GM23338 (cell line): ENCODE measurements around the gene CUX1. TPM values are rescaled to one million over a fixed set of nuclear protein-coding genes. Genes with fewer than 3 reads are reported as not detected.
A peak's percentile ranks its signal among the peaks of the same experiment; 100 is the strongest.

ENCODE experiments used
- ATAC-seq: fragments of 200-7000 bp; cut with Tn5 transposase; 3 replicates; pipeline ENCODE4 v1.9.1; 2020
- DNase-seq: peaks from one replicate; pipeline ENCODE4 v3.0.0-alpha.2; 2015; ENCODE audit warnings: low spot score
- H2AFZ ChIP-seq: fragments of 200-600 bp; sonication (generic); 2 replicates; pipeline ENCODE4 v1.8.0; 2016; ENCODE audit warnings: antibody characterized with exemption, mild to moderate bottlenecking, moderate library complexity
- H3F3A ChIP-seq: fragments of 200-600 bp; sonication (generic); replicated peaks from 2 replicates; pipeline ENCODE4 v1.8.0; 2017; ENCODE audit warnings: antibody characterized with exemption, mixed run types, low read depth
- H3K27ac ChIP-seq: fragments of 200-600 bp; sonication (generic); 2 replicates; pipeline ENCODE4 v1.6.1; 2016; ENCODE audit warnings: low read depth
- H3K27me3 ChIP-seq: fragments of 200-600 bp; sonication (generic); 2 replicates; pipeline ENCODE4 v1.8.0; 2016; ENCODE audit warnings: mild to moderate bottlenecking, mixed run types, moderate library complexity; ENCODE audit not compliant: insufficient read depth
- H3K36me3 ChIP-seq: fragments of 200-600 bp; sonication (generic); 2 replicates; pipeline ENCODE4 v1.8.0; 2016; ENCODE audit warnings: mild to moderate bottlenecking; ENCODE audit not compliant: insufficient read depth
- H3K4me1 ChIP-seq: fragments of 200-600 bp; sonication (generic); 2 replicates; pipeline ENCODE4 v1.8.0; 2016; ENCODE audit warnings: mild to moderate bottlenecking, moderate library complexity; ENCODE audit not compliant: insufficient read depth
- H3K4me2 ChIP-seq: fragments of 200-600 bp; sonication (generic); 2 replicates; pipeline ENCODE4 v1.7.1; 2017; ENCODE audit warnings: mixed run types
- H3K4me3 ChIP-seq: fragments of 200-600 bp; sonication (generic); 2 replicates; pipeline ENCODE4 v1.6.1; 2016; ENCODE audit warnings: mixed run types
- H3K79me2 ChIP-seq: fragments of 200-600 bp; sonication (generic); replicated peaks from 2 replicates; pipeline ENCODE4 v1.8.0; 2017; ENCODE audit warnings: mild to moderate bottlenecking; ENCODE audit not compliant: insufficient read depth
- H3K9me2 ChIP-seq: fragments of 200-600 bp; sonication (generic); 2 replicates; pipeline ENCODE4 v1.8.0; 2017; ENCODE audit not compliant: insufficient read depth
- H4K20me1 ChIP-seq: fragments of 200-600 bp; sonication (generic); replicated peaks from 2 replicates; pipeline ENCODE4 v1.8.0; 2017; ENCODE audit warnings: mild to moderate bottlenecking; ENCODE audit not compliant: insufficient read depth
- H3K27ac Mint-ChIP-seq: 2 replicates; pipeline ENCODE4 v1.8.0; 2020; ENCODE audit warnings: inconsistent platforms, mild to moderate bottlenecking, moderate library complexity, mixed read lengths
- H3K27me3 Mint-ChIP-seq: 3 replicates; pipeline ENCODE4 v1.8.0; 2022; ENCODE audit warnings: low read depth, mild to moderate bottlenecking, moderate library complexity, mixed read lengths, inconsistent platforms; ENCODE audit not compliant: insufficient read depth, poor library complexity
- H3K36me3 Mint-ChIP-seq: 3 replicates; pipeline ENCODE4 v1.8.0; 2021; ENCODE audit warnings: low read depth, mild to moderate bottlenecking, inconsistent platforms, moderate library complexity, mixed read lengths
- H3K4me1 Mint-ChIP-seq: 3 replicates; pipeline ENCODE4 v1.8.0; 2020; ENCODE audit warnings: mild to moderate bottlenecking, inconsistent platforms, mixed read lengths
- H3K4me3 Mint-ChIP-seq: 3 replicates; pipeline ENCODE4 v1.8.0; 2021; ENCODE audit warnings: moderate library complexity, mild to moderate bottlenecking, inconsistent platforms, mixed read lengths
- H3K9me3 Mint-ChIP-seq: 3 replicates; pipeline ENCODE4 v1.8.0; 2020; ENCODE audit warnings: moderate library complexity, mild to moderate bottlenecking, inconsistent platforms, mixed read lengths
- CREB1 ChIP-seq: fragments of 250-450 bp; sonication (Bioruptor Pico); IDR thresholded peaks from 2 replicates; pipeline ENCODE4 v1.5.0; 2020; ENCODE audit warnings: low read depth, mild to moderate bottlenecking, moderate library complexity
- EZH2 ChIP-seq: fragments of 200-600 bp; sonication (generic); IDR thresholded peaks from one replicate; pipeline ENCODE4 v1.8.0; 2017; ENCODE audit warnings: antibody characterized with exemption, mild to moderate bottlenecking, low read depth; ENCODE audit not compliant: unreplicated experiment
- EZH2phosphoT487 ChIP-seq: fragments of 200-600 bp; sonication (generic); IDR thresholded peaks from one replicate; pipeline ENCODE4 v1.8.1; 2018; ENCODE audit warnings: antibody characterized with exemption; ENCODE audit not compliant: unreplicated experiment
- JUNB ChIP-seq: IDR thresholded peaks from one replicate; pipeline ENCODE4 v1.6.1; 2016; ENCODE audit warnings: antibody characterized with exemption; ENCODE audit not compliant: unreplicated experiment
- NANOG ChIP-seq: IDR thresholded peaks from 2 replicates; pipeline ENCODE4 v1.6.1; 2016; ENCODE audit warnings: antibody characterized with exemption, borderline replicate concordance
- STAT1 ChIP-seq: IDR thresholded peaks from one replicate; pipeline ENCODE4 v1.6.1; 2016; ENCODE audit warnings: antibody characterized with exemption; ENCODE audit not compliant: unreplicated experiment
- ZNF114 ChIP-seq: fragments of 250-450 bp; sonication (Bioruptor Pico); IDR thresholded peaks from 2 replicates; pipeline ENCODE4 v1.5.0; 2020; ENCODE audit warnings: mild to moderate bottlenecking, moderate library complexity
- ZNF331 ChIP-seq: fragments of 250-450 bp; sonication (Bioruptor Pico); IDR thresholded peaks from 2 replicates; pipeline ENCODE4 v1.5.0; 2020; ENCODE audit warnings: low read depth, mild to moderate bottlenecking, moderate library complexity
- polyA plus RNA-seq: library from polyadenylated mRNA; unstranded; fragments of >200 nt; fragmentation: Nextera tagmentation; extraction: Ambion mirVana; gene quantifications from 2 replicates; pipeline ENCODE4 v1.2.1, GENCODE V29; 2016
- total RNA-seq: library from RNA; depleted of rRNA; stranded (reverse); fragments of >200 nt; shearing (Covaris generic); gene quantifications from 2 replicates; pipeline ENCODE4 v1.2.3, GENCODE V29; 2014
- TF ChIP-seq, protein P1 (sequence below), 2 experiments: fragments of 200-600 bp in 1 of 2; sonication (generic) in 1 of 2; conservative IDR thresholded peaks; 2 replicates each; pipeline versions ENCODE4 v1.5.1 to v1.6.1; 2016 to 2017; ENCODE audit warnings: antibody characterized with exemption in 2 of 2, low read depth in 2 of 2, mild to moderate bottlenecking in 2 of 2, moderate library complexity in 1 of 2
- TF ChIP-seq, protein P2 (sequence below): IDR thresholded peaks from one replicate; pipeline ENCODE4 v1.6.1; 2018; ENCODE audit warnings: antibody characterized with exemption; ENCODE audit not compliant: unreplicated experiment
- TF ChIP-seq, protein P3 (sequence below): IDR thresholded peaks from 2 replicates; pipeline ENCODE4 v1.6.1; 2016; ENCODE audit warnings: antibody characterized with exemption

Gene CUX1
- total and polyA plus RNA-seq, 2 experiments from 2014 or later: 49.9 to 64.0 TPM

DNA sequence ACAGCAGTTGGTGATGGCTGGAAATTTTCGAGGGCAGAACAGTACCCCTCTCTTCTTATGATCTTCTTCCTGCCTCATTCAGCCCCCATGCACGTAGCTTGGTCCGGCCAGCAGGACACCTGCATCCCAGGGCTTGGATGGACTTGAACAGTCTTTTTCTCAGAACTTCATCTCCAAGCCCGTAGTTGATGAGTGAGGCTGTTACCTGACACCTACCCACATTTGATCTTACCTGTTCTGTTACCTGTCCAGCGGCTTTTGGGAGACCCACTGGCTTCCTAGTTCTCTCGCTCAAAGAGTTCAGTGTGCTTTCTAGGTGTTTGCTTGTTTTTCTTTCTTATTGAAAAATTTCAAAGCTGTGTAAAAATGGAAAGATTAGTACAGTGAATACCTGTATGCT, 212.2 kb downstream of the CUX1 start:
- Mint-ChIP-seq H3K4me1 (peaks cover 16% of the 10 kb centered on the region), H3K27ac (no peak overlapping the region), H3K27me3 (peaks cover 4% of the 10 kb centered on the region), H3K4me3 (no peak overlapping the region), H3K36me3 (peaks cover 10% of the 10 kb centered on the region; the same call in 2 of the 3 replicates), H3K9me3 (no peaks in the 10 kb centered on the region)
- no peak overlapping the region for H2AFZ ChIP-seq
- peaks cover 7% of the 10 kb centered on the region; the same call in 1 of the 2 replicates for H3K4me1 ChIP-seq
- no peak overlapping the region for H3K4me2 ChIP-seq
- DNase-seq: peak; percentile 34
- H3K9me2 ChIP-seq: no peaks in the 10 kb centered on the region
- ATAC-seq: peak; percentile 65
- no peaks in the 10 kb centered on the region; the same call in 1 of the 2 replicates for H4K20me1 ChIP-seq
- TF ChIP-seq STAT1 (no peak), EZH2 (no peak), ZNF331 (CRISPR knock-in tag) (no peak), EZH2phosphoT487 (no peak), NANOG (no peak), CREB1 (CRISPR knock-in tag) (no peak)
- TF ChIP-seq, protein P1, sequence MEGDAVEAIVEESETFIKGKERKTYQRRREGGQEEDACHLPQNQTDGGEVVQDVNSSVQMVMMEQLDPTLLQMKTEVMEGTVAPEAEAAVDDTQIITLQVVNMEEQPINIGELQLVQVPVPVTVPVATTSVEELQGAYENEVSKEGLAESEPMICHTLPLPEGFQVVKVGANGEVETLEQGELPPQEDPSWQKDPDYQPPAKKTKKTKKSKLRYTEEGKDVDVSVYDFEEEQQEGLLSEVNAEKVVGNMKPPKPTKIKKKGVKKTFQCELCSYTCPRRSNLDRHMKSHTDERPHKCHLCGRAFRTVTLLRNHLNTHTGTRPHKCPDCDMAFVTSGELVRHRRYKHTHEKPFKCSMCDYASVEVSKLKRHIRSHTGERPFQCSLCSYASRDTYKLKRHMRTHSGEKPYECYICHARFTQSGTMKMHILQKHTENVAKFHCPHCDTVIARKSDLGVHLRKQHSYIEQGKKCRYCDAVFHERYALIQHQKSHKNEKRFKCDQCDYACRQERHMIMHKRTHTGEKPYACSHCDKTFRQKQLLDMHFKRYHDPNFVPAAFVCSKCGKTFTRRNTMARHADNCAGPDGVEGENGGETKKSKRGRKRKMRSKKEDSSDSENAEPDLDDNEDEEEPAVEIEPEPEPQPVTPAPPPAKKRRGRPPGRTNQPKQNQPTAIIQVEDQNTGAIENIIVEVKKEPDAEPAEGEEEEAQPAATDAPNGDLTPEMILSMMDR (conservative IDR thresholded peaks at IDR 0.05; ENCODE audit: low read depth in 2 of 2): no peak
- TF ChIP-seq, protein P2, sequence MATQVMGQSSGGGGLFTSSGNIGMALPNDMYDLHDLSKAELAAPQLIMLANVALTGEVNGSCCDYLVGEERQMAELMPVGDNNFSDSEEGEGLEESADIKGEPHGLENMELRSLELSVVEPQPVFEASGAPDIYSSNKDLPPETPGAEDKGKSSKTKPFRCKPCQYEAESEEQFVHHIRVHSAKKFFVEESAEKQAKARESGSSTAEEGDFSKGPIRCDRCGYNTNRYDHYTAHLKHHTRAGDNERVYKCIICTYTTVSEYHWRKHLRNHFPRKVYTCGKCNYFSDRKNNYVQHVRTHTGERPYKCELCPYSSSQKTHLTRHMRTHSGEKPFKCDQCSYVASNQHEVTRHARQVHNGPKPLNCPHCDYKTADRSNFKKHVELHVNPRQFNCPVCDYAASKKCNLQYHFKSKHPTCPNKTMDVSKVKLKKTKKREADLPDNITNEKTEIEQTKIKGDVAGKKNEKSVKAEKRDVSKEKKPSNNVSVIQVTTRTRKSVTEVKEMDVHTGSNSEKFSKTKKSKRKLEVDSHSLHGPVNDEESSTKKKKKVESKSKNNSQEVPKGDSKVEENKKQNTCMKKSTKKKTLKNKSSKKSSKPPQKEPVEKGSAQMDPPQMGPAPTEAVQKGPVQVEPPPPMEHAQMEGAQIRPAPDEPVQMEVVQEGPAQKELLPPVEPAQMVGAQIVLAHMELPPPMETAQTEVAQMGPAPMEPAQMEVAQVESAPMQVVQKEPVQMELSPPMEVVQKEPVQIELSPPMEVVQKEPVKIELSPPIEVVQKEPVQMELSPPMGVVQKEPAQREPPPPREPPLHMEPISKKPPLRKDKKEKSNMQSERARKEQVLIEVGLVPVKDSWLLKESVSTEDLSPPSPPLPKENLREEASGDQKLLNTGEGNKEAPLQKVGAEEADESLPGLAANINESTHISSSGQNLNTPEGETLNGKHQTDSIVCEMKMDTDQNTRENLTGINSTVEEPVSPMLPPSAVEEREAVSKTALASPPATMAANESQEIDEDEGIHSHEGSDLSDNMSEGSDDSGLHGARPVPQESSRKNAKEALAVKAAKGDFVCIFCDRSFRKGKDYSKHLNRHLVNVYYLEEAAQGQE: no peak
- H3K27me3 ChIP-seq: no peaks in the 10 kb centered on the region
- no peaks in the 10 kb centered on the region for H3F3A ChIP-seq
- no peak overlapping the region for H3K4me3 ChIP-seq
- no peaks in the 10 kb centered on the region for H3K36me3 ChIP-seq
- peak overlapping the region; percentile 63; the same call in 1 of the 2 replicates for H3K27ac ChIP-seq
- H3K79me2 ChIP-seq: peaks cover 23% of the 10 kb centered on the region

DNA sequence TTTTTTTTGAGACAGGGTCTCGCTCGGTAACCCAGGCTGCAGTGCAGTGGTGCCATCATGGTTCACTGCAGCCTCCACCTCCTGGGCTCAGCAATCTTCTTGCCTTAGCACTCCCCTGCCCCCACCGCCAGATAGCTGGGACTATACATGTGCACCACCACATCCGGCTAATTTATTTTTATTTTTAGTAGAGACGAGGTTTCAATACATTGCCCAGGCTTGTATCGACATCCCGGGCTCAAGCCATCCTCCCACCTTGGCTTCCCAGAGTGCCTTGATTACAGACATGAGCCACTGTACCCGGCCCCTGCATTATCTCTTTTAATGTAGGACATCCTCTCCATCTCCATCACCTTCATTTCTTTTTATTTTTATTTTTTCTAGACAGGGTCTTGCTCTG, 213.3 kb downstream of the CUX1 start:
- no peak for DNase-seq
- H3K4me1 Mint-ChIP-seq: peaks cover 14% of the 10 kb centered on the region
- no peaks in the 10 kb centered on the region; the same call in 1 of the 2 replicates for H4K20me1 ChIP-seq
- no peaks in the 10 kb centered on the region for H3K27me3 ChIP-seq
- H3K36me3 ChIP-seq: no peaks in the 10 kb centered on the region
- H3K79me2 ChIP-seq: peaks cover 12% of the 10 kb centered on the region; the same call in 1 of the 2 replicates
- H3K36me3 Mint-ChIP-seq: peaks cover 10% of the 10 kb centered on the region; the same call in 2 of the 3 replicates
- no peak for ATAC-seq
- no peaks in the 10 kb centered on the region for H3F3A ChIP-seq
- H3K4me3 ChIP-seq: no peak overlapping the region
- peaks cover 4% of the 10 kb centered on the region for H3K27me3 Mint-ChIP-seq
- no peak overlapping the region for H3K27ac ChIP-seq
- no peak overlapping the region for H3K4me2 ChIP-seq
- H2AFZ ChIP-seq: no peak overlapping the region
- H3K27ac Mint-ChIP-seq: no peak overlapping the region
- peaks cover 7% of the 10 kb centered on the region; the same call in 1 of the 2 replicates for H3K4me1 ChIP-seq
- no peak overlapping the region for H3K4me3 Mint-ChIP-seq
- H3K9me2 ChIP-seq: no peaks in the 10 kb centered on the region
- no peaks in the 10 kb centered on the region for H3K9me3 Mint-ChIP-seq
- TF ChIP-seq STAT1: no peak
- TF ChIP-seq, protein P2: no peak
- no peak for TF ChIP-seq CREB1 (CRISPR knock-in tag)
- TF ChIP-seq ZNF114: no peak
- TF ChIP-seq EZH2: no peak
- TF ChIP-seq JUNB: no peak
- TF ChIP-seq, protein P3, sequence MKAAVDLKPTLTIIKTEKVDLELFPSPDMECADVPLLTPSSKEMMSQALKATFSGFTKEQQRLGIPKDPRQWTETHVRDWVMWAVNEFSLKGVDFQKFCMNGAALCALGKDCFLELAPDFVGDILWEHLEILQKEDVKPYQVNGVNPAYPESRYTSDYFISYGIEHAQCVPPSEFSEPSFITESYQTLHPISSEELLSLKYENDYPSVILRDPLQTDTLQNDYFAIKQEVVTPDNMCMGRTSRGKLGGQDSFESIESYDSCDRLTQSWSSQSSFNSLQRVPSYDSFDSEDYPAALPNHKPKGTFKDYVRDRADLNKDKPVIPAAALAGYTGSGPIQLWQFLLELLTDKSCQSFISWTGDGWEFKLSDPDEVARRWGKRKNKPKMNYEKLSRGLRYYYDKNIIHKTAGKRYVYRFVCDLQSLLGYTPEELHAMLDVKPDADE: no peak
- no peak for TF ChIP-seq ZNF331 (CRISPR knock-in tag)
- no peak for TF ChIP-seq NANOG
- no peak for TF ChIP-seq EZH2phosphoT487
